Loucy (cell line): ENCODE data around the gene PIK3CD.

Source experiments
- H2AFZ ChIP-seq: fragments of 200-600 bp; sonication (generic); 2 replicates; pipeline ENCODE4 v1.6.0; 2016; ENCODE audit warnings: antibody characterized with exemption, mild to moderate bottlenecking, low read length, moderate library complexity
- H3F3A ChIP-seq: fragments of 200-600 bp; 2 replicates; pipeline ENCODE4 v1.6.0; 2016; ENCODE audit warnings: antibody characterized with exemption, low read depth, mild to moderate bottlenecking
- H3K27me3 ChIP-seq: fragments of 200-600 bp; sonication (generic); 2 replicates; pipeline ENCODE4 v1.6.1; 2014; ENCODE audit warnings: low read length, mild to moderate bottlenecking; ENCODE audit not compliant: insufficient read depth, poor library complexity, severe bottlenecking
- H3K36me3 ChIP-seq: fragments of 200-600 bp; sonication (generic); 2 replicates; pipeline ENCODE4 v1.6.1; 2016; ENCODE audit warnings: low read length; ENCODE audit not compliant: insufficient read depth
- H3K4me1 ChIP-seq: fragments of 200-600 bp; sonication (generic); 2 replicates; pipeline ENCODE4 v1.5.1; 2014; ENCODE audit warnings: low read length, mild to moderate bottlenecking; ENCODE audit not compliant: insufficient read depth, poor library complexity, severe bottlenecking
- H3K4me2 ChIP-seq: fragments of 200-600 bp; sonication (generic); 2 replicates; pipeline ENCODE4 v1.6.0; 2014; ENCODE audit warnings: antibody characterized with exemption, low read length, low read depth, mild to moderate bottlenecking; ENCODE audit not compliant: poor library complexity, severe bottlenecking
- H3K4me3 ChIP-seq: fragments of 200-600 bp; sonication (generic); 2 replicates; pipeline ENCODE4 v1.5.1; 2014; ENCODE audit warnings: low read length, mild to moderate bottlenecking, mixed read lengths; ENCODE audit not compliant: poor library complexity, severe bottlenecking
- H3K79me2 ChIP-seq: fragments of 200-600 bp; sonication (generic); 2 replicates; pipeline ENCODE4 v1.6.1; 2014; ENCODE audit warnings: low read length; ENCODE audit not compliant: insufficient read depth
- H3K9ac ChIP-seq: fragments of 200-600 bp; sonication (generic); 2 replicates; pipeline ENCODE4 v1.6.0; 2014; ENCODE audit warnings: mild to moderate bottlenecking, low read depth, low read length, moderate library complexity; ENCODE audit not compliant: poor library complexity, severe bottlenecking
- H3K9me2 ChIP-seq: fragments of 200-600 bp; sonication (generic); replicated peaks from 2 replicates; pipeline ENCODE4 v1.6.1; 2016; ENCODE audit warnings: low read depth, low read length, mixed read lengths
- H3K9me3 ChIP-seq: fragments of 200-600 bp; sonication (generic); 2 replicates; pipeline ENCODE4 v1.6.1; 2014; ENCODE audit warnings: mild to moderate bottlenecking, antibody characterized with exemption, low read length, low read depth; ENCODE audit not compliant: insufficient read depth
- H4K20me1 ChIP-seq: fragments of 200-600 bp; sonication (generic); 2 replicates; pipeline ENCODE4 v1.6.0; 2014; ENCODE audit warnings: antibody characterized with exemption, low read length, mild to moderate bottlenecking; ENCODE audit not compliant: insufficient read depth, poor library complexity, severe bottlenecking
- CTCF ChIP-seq: fragments of 200-600 bp; sonication (generic); conservative IDR thresholded peaks from 2 replicates; pipeline ENCODE4 v1.5.1; 2014; ENCODE audit warnings: mild to moderate bottlenecking, antibody characterized with exemption, low read length
- EZH2phosphoT487 ChIP-seq: fragments of 200-600 bp; IDR thresholded peaks from 2 replicates; pipeline ENCODE4 v1.6.1; 2018; ENCODE audit warnings: antibody characterized with exemption, mild to moderate bottlenecking, moderate library complexity, borderline replicate concordance

PIK3CD gene

GRCh38 chr1:9605946-9606455, 45.5 kb upstream of the PIK3CD start:
- H3F3A ChIP-seq = no peaks in the 10 kb centered on the region
- peaks cover 71% of the 10 kb centered on the region; the same call in 1 of the 2 replicates for H3K36me3 ChIP-seq
- H3K9me3 ChIP-seq = no peaks in the 10 kb centered on the region
- H3K4me3 ChIP-seq = no peak overlapping the region
- H3K9ac ChIP-seq = no peak overlapping the region
- TF ChIP-seq EZH2phosphoT487 (no peak), CTCF (no peak)
- H3K79me2 ChIP-seq = no peaks in the 10 kb centered on the region
- H4K20me1 ChIP-seq = no peaks in the 10 kb centered on the region
- no peaks in the 10 kb centered on the region for H3K9me2 ChIP-seq
- no peaks in the 10 kb centered on the region for H3K27me3 ChIP-seq
- no peaks in the 10 kb centered on the region for H3K4me1 ChIP-seq
- no peak overlapping the region for H2AFZ ChIP-seq
- no peak overlapping the region for H3K4me2 ChIP-seq

- H4K20me1 ChIP-seq = no peaks in the 10 kb centered on the region
- no peaks in the 10 kb centered on the region for H3K79me2 ChIP-seq
- no peak overlapping the region for H3K4me2 ChIP-seq
Measured at GRCh38 chr1:9606458-9606857, 45.1 kb upstream of the PIK3CD start.

GRCh38 chr1:9606948-9607347, 44.6 kb upstream of the PIK3CD start:
- H2AFZ ChIP-seq = no peak overlapping the region
- no peaks in the 10 kb centered on the region for H3F3A ChIP-seq
- H3K9me2 ChIP-seq = no peaks in the 10 kb centered on the region
- no peak overlapping the region for H3K4me2 ChIP-seq
- H3K9ac ChIP-seq = no peak overlapping the region
- H3K36me3 ChIP-seq = peaks cover 71% of the 10 kb centered on the region; the same call in 1 of the 2 replicates
- H3K4me3 ChIP-seq = no peak overlapping the region
- no peaks in the 10 kb centered on the region for H3K9me3 ChIP-seq
- no peaks in the 10 kb centered on the region for H4K20me1 ChIP-seq
- TF ChIP-seq EZH2phosphoT487 (no peak), CTCF (no peak)
- H3K4me1 ChIP-seq = no peaks in the 10 kb centered on the region
- no peaks in the 10 kb centered on the region for H3K79me2 ChIP-seq
- no peaks in the 10 kb centered on the region for H3K27me3 ChIP-seq

More at GRCh38 chr1:9606458-9606857, 45.1 kb upstream of the PIK3CD start:
- no peak for TF ChIP-seq EZH2phosphoT487
- TF ChIP-seq CTCF = no peak
- Histone ChIP-seq H3F3A (no peaks in the 10 kb centered on the region), H2AFZ (no peak overlapping the region), H3K4me1 (no peaks in the 10 kb centered on the region), H3K4me3 (no peak overlapping the region), H3K9me2 (no peaks in the 10 kb centered on the region), H3K9ac (no peak overlapping the region), H3K27me3 (no peaks in the 10 kb centered on the region), H3K9me3 (no peaks in the 10 kb centered on the region), H3K36me3 (peaks cover 71% of the 10 kb centered on the region; the same call in 1 of the 2 replicates)
